Thoracic aorta (tissue), 2 donors: ENCODE measurements around the gene UIMC1. TPM values are rescaled to one million over a fixed set of nuclear protein-coding genes. Genes with fewer than 3 reads are reported as not detected.

Experiments
- ATAC-seq: fragments of 150-250 bp; one replicate; pipeline ENCODE4 v1.8.0; 2017; ENCODE audit warnings: low read depth; ENCODE audit not compliant: insufficient number of reproducible peaks, low FRiP score
- DNase-seq: peaks from one replicate; pipeline ENCODE4 v3.0.0-alpha.2; 2020; ENCODE audit warnings: low spot score
- H3K27ac ChIP-seq, 2 donors: fragments of 200-600 bp; sonication (generic); 1 replicate in 1 of 2; 2 replicates in 1 of 2; pipeline ENCODE4 v1.5.1; 2016; ENCODE audit warnings: mild to moderate bottlenecking in 2 of 2, moderate library complexity in 2 of 2
- H3K27me3 ChIP-seq: fragments of 200-600 bp; sonication (generic); replicated peaks from 2 replicates; pipeline ENCODE4 v1.6.0; 2016; ENCODE audit warnings: mild to moderate bottlenecking; ENCODE audit not compliant: insufficient read depth
- H3K36me3 ChIP-seq: fragments of 200-600 bp; sonication (generic); one replicate; pipeline ENCODE4 v1.5.1; 2016
- H3K4me1 ChIP-seq, 2 donors: fragments of 200-600 bp; sonication (generic); 1 replicate in 1 of 2; 2 replicates in 1 of 2; pipeline versions ENCODE4 v1.5.1 to v1.6.0; 2016; ENCODE audit warnings: low read depth in 2 of 2, mild to moderate bottlenecking in 1 of 2; ENCODE audit not compliant: control insufficient read depth in 1 of 2
- H3K4me3 ChIP-seq: fragments of 200-600 bp; sonication (generic); 2 replicates; pipeline ENCODE4 v1.5.1; 2016; ENCODE audit warnings: mild to moderate bottlenecking
- H3K9me3 ChIP-seq: fragments of 200-600 bp; sonication (generic); 2 replicates; pipeline ENCODE4 v1.5.1; 2016
- total RNA-seq, 2 donors: library from RNA; depleted of rRNA; stranded (reverse); fragments of >200 nt; gene quantifications; one replicate each; pipeline versions ENCODE4 v1.1.0 to v1.2.3, GENCODE V29; 2016
- TF ChIP-seq, protein P1 (sequence below): fragments of 200-600 bp; sonication (generic); IDR thresholded peaks from one replicate; pipeline ENCODE4 v1.5.1; 2019; ENCODE audit warnings: antibody characterized with exemption

The UIMC1 gene
- total RNA-seq, 2 donors from 2014 or later, result 27.3 to 40.9 TPM

DNA sequence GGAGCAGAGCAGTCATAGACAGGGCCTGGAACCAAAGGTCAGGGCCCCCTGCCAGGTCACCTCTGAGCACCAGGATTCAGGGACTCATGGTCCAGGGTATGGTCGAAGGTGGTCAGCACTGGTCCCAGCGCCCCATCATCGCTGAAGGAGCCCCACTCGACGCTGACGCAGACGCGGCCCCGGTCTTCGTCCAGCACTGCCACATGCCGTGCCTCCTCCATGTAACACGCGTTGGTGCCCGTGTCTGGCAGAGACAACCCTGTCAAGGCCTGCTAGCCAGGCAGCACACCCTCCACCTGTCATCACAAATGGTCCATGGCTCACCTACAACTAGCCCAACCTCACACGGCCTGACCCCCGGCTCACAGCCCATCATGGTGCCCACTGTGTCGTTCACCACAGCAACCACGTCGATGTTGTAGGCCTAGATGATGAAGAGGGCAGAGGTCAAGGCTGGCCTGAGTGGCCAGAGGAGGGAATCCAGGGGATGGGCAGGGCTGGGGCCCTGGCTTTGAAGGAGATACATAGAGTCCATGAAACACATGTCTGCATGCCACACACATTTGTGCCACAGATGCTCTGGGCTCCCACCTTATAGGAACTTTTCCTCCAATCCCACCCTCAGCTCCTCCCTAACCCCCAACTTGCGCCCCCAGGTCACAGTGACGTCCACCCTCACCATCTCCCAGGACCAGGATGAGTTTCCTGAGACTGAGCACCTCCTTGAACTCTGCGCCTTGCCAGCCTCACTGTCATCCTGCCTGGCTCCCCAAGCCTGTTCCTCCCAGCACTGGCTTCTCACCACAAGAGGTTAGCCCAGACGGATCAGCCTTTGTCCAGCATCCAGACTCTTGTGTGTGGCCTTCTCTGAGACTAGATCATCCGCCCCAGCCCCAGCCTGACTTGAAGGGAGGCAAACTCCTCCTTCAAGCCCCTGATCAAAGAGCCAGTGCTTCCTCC is 117.0 kb downstream of the UIMC1 start:
- TF ChIP-seq, protein P1, sequence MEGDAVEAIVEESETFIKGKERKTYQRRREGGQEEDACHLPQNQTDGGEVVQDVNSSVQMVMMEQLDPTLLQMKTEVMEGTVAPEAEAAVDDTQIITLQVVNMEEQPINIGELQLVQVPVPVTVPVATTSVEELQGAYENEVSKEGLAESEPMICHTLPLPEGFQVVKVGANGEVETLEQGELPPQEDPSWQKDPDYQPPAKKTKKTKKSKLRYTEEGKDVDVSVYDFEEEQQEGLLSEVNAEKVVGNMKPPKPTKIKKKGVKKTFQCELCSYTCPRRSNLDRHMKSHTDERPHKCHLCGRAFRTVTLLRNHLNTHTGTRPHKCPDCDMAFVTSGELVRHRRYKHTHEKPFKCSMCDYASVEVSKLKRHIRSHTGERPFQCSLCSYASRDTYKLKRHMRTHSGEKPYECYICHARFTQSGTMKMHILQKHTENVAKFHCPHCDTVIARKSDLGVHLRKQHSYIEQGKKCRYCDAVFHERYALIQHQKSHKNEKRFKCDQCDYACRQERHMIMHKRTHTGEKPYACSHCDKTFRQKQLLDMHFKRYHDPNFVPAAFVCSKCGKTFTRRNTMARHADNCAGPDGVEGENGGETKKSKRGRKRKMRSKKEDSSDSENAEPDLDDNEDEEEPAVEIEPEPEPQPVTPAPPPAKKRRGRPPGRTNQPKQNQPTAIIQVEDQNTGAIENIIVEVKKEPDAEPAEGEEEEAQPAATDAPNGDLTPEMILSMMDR, result no peak
- Histone ChIP-seq H3K4me3 (no peak overlapping the region), H3K27me3 (no peaks in the 10 kb centered on the region), H3K9me3 (no peaks in the 10 kb centered on the region), H3K36me3 (no peaks in the 10 kb centered on the region), H3K4me1 (no peaks in the 10 kb centered on the region), H3K27ac (no peak overlapping the region)
- no peak for DNase-seq
- ATAC-seq, result no peak

DNA sequence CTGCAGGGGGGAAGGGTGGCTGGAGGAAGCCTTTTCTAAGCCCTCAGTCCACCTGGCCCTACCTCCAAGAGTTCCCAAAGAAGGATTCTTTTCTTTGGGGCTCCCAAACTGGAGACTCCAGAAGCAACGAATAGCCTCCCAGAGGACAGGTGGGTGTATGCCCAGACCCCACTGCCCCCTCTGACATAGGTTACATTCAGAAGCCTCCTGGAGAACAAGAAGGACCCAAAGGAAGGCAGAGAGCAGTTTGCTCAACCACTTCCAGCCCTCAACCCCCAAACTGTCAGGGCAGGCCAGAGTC is 117.8 kb downstream of the UIMC1 start:
- DNase-seq, result no peak
- H3K27ac ChIP-seq, result no peak overlapping the region
- no peaks in the 10 kb centered on the region for H3K36me3 ChIP-seq
- H3K4me1 ChIP-seq, result no peaks in the 10 kb centered on the region
- H3K4me3 ChIP-seq, result no peak overlapping the region
- no peaks in the 10 kb centered on the region for H3K27me3 ChIP-seq
- ATAC-seq, result no peak
- TF ChIP-seq, protein P1, result no peak
- H3K9me3 ChIP-seq, result no peaks in the 10 kb centered on the region

DNA sequence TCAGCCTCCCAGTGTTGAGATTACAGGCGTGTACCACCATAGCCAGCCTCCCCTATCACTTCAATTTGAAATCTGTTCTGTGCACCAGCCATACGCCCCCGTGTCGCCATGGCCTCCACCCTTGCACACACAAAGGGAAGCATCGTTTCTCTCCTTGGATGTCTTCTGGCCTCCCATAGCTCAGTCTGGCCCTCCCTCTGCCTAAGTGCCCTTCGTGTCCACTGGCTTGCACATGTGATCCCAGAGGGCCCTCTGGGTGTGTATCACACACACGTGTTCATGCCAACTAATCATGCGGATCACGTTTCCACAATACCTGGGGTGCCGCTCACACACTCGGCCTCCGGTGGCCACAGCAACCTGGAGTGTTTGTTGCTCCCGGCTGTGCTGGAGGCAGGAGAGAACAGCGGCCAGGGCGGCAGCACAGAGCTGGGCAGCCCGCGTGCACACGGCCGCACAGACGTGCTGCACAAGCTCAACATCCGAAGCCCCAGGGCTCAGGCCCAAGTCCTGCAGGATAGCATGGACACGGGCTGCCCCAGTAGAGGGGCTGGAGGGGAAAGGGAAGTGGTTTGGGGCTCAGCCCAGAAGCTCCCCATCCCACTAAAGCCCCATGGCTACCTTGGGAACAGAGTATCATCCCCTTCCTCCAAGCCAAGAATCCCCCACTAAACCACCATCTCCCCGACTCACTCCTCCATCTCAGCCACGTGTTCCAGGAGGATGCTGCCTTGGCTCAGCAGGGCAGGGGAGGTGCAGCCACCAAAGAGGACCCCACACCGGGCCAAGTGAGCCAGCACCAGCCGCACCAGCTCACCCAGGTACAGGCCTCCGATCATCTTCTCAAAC is 118.3 kb downstream of the UIMC1 start:
- Histone ChIP-seq H3K27me3 (no peaks in the 10 kb centered on the region), H3K9me3 (no peaks in the 10 kb centered on the region), H3K4me3 (no peak overlapping the region), H3K4me1 (no peaks in the 10 kb centered on the region), H3K27ac (no peak overlapping the region), H3K36me3 (no peaks in the 10 kb centered on the region)
- no peak for ATAC-seq
- TF ChIP-seq, protein P1, result no peak
- DNase-seq, result no peak

DNA sequence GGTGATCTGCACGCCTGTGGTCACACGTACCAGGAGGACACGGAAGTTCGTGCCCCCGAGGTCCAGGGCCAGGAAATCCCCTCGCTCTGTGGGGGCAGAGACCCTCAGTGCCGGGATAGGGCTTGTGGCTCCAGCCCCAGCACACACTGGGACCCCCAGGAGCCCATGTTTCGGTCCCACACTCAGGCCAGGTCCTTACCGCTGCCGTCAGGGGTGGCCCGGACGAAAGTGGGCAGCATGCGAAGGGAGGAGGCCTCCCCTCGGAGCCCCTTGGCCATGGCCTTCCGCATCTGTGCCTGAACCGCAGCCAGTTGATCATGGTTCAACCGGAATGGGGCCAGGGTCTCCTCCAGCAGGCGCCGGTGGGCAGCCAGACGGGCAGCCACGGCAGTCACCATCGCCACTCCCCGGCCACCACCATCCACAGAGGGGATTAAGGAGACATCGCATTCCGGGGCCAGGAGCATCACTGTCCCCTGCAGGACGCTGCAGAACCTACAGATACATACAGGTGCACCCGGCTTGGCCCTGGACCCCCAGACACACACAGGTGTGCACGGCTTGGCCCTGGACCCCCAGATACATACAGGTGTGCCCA is 119.2 kb downstream of the UIMC1 start:
- Histone ChIP-seq H3K36me3 (no peaks in the 10 kb centered on the region), H3K9me3 (no peaks in the 10 kb centered on the region), H3K4me1 (no peaks in the 10 kb centered on the region), H3K27me3 (no peaks in the 10 kb centered on the region), H3K4me3 (no peak overlapping the region), H3K27ac (no peak overlapping the region)
- DNase-seq, result no peak
- no peak for ATAC-seq
- TF ChIP-seq, protein P1, result no peak
